ENCODE results near the gene ALDH3B2. TPM values are rescaled to one million over a fixed set of nuclear protein-coding genes. Genes with fewer than 3 reads are reported as not detected.
A peak's percentile ranks its signal among the peaks of the same experiment; 100 is the strongest.

The ALDH3B2 gene
- total RNA-seq, 1 donor from 2014 or later, result not detected

GRCh38 chr11:67654225-67654624 lies 20.2 kb downstream of the ALDH3B2 start:
- H3K4me3 Mint-ChIP-seq (ENCODE audit: unreplicated experiment), result no peak overlapping the region
- DNase-seq (ENCODE audit: low spot score), result peak; percentile 19
- peaks cover 13% of the 10 kb centered on the region for H3K27me3 Mint-ChIP-seq (ENCODE audit: low read depth)
- no peaks in the 10 kb centered on the region for H3K4me1 Mint-ChIP-seq (ENCODE audit: low read depth)
- H3K9me3 Mint-ChIP-seq (ENCODE audit: low read depth), result peaks cover 4% of the 10 kb centered on the region
- H3K27ac Mint-ChIP-seq (ENCODE audit: unreplicated experiment), result no peak overlapping the region
- TF ChIP-seq, protein P1, sequence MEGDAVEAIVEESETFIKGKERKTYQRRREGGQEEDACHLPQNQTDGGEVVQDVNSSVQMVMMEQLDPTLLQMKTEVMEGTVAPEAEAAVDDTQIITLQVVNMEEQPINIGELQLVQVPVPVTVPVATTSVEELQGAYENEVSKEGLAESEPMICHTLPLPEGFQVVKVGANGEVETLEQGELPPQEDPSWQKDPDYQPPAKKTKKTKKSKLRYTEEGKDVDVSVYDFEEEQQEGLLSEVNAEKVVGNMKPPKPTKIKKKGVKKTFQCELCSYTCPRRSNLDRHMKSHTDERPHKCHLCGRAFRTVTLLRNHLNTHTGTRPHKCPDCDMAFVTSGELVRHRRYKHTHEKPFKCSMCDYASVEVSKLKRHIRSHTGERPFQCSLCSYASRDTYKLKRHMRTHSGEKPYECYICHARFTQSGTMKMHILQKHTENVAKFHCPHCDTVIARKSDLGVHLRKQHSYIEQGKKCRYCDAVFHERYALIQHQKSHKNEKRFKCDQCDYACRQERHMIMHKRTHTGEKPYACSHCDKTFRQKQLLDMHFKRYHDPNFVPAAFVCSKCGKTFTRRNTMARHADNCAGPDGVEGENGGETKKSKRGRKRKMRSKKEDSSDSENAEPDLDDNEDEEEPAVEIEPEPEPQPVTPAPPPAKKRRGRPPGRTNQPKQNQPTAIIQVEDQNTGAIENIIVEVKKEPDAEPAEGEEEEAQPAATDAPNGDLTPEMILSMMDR (IDR thresholded peaks at IDR 0.05), result no peak
- no peaks in the 10 kb centered on the region for H3K36me3 Mint-ChIP-seq (ENCODE audit: low read depth)

DNA sequence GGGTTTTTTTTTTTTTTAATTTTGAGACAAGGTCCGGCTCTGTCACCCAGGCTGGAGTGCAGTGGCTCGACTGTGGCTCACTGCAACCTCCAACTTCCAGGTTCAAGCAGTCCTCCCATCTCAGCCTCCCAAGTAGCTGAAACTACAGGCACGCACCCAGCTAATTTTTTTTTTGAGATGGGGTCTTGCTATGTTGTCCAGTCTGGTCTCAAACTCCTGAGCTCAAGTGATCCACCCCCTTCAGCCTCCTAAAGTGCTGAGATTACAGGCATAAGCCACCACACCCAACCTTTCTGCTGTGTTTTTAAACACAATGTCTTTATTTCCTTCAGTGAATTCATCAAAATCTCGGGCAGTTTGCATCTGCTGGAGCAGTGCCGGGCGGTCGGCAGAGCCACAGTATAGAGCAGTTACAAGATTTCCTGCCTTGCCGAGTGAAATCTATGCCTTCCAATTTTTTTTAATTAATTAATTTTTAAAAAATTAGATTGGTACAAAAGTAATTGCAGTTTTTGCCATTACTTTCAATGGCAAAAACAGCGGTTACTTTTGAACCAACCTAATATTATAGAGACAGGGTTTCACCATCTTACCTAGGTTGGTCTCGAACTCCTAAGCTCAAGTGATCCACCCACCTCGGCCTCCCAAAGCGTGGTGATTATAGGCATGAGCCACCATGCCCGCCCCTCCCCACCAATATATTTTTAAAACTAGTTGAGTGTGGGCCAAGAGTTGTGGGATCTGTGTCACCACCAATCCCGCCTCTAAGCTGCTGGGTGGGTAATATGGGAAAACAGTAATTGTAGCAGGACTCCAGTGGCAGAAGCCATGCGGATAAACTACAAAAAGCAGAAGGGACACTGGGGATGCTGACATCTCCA lies 21.2 kb downstream of the ALDH3B2 start:
- no peak overlapping the region for H3K27ac Mint-ChIP-seq (ENCODE audit: unreplicated experiment)

DNA sequence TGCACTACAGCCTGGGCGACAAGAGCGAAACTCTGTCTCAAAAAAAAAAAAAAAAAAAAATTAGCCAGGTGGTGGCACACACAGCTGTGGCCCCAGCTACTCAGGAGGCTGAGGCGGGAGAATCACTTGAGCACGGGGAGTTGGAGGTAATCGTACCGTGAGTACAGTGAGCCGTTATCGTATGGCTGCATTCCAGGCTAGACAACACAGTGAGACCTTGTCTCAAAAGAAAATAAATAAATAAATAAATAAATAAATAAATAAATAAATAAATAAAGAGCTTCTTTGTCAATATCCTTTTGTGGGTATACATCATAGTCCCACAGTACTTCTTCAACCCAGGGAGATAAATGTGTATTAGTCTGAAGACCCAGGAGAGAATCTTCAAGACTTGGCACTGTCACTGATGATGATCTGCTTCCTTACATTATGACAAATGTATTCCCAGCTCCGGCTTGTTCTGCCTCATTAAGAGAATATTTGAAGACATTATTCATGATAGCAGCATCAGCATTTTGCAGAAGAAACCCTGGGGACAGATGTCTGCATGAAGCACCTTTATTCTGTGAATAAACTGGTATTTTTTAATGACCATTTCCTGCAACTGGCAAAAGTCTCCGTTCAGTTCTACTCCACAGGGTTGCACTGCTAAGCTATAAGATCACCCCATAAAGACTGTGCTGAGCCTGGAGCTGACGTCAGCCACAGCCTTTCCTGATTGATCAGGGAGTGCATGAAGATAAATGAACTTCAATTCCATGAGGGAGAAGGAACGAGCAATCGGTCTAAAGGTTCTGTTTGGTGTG lies 22.2 kb downstream of the ALDH3B2 start:
- TF ChIP-seq, protein P1 (IDR thresholded peaks at IDR 0.05), result no peak
- peaks cover 4% of the 10 kb centered on the region for H3K9me3 Mint-ChIP-seq (ENCODE audit: low read depth)
- no peak overlapping the region for H3K4me3 Mint-ChIP-seq (ENCODE audit: unreplicated experiment)
- no peak overlapping the region for H3K27ac Mint-ChIP-seq (ENCODE audit: unreplicated experiment)
- H3K36me3 Mint-ChIP-seq (ENCODE audit: low read depth), result no peaks in the 10 kb centered on the region
- peak; percentile 4 for DNase-seq (ENCODE audit: low spot score)
- H3K27me3 Mint-ChIP-seq (ENCODE audit: low read depth), result peaks cover 13% of the 10 kb centered on the region
- H3K4me1 Mint-ChIP-seq (ENCODE audit: low read depth), result no peaks in the 10 kb centered on the region

More for the DNA sequence above, 21.2 kb downstream of the ALDH3B2 start:
- Mint-ChIP-seq H3K27me3 (ENCODE audit: low read depth) (peaks cover 13% of the 10 kb centered on the region), H3K9me3 (ENCODE audit: low read depth) (peaks cover 4% of the 10 kb centered on the region), H3K36me3 (ENCODE audit: low read depth) (no peaks in the 10 kb centered on the region), H3K4me3 (ENCODE audit: unreplicated experiment) (no peak overlapping the region), H3K4me1 (ENCODE audit: low read depth) (no peaks in the 10 kb centered on the region)
- peak; percentile 30 for DNase-seq (ENCODE audit: low spot score)
- TF ChIP-seq, protein P1 (IDR thresholded peaks at IDR 0.05), result no peak

- no peaks in the 10 kb centered on the region for H3K36me3 Mint-ChIP-seq (ENCODE audit: low read depth)
- TF ChIP-seq, protein P1 (IDR thresholded peaks at IDR 0.05), result no peak
- H3K4me1 Mint-ChIP-seq (ENCODE audit: low read depth), result no peaks in the 10 kb centered on the region
- peaks cover 16% of the 10 kb centered on the region for H3K27me3 Mint-ChIP-seq (ENCODE audit: low read depth)
- H3K9me3 Mint-ChIP-seq (ENCODE audit: low read depth), result no peaks in the 10 kb centered on the region
- peak; percentile 53 for DNase-seq (ENCODE audit: low spot score)
- H3K4me3 Mint-ChIP-seq (ENCODE audit: unreplicated experiment), result no peak overlapping the region
- H3K27ac Mint-ChIP-seq (ENCODE audit: unreplicated experiment), result no peak overlapping the region
These were observed 24.6 kb downstream of the ALDH3B2 start for GRCh38 chr11:67649634-67650510.

Measured in chondrocyte (in vitro differentiated cells).